CD4-positive, alpha-beta T cell (primary cell): ENCODE data around the gene BRINP2. TPM values are rescaled to one million over a fixed set of nuclear protein-coding genes. Genes with fewer than 3 reads are reported as not detected.

Experiments
- ATAC-seq: fragments of 200-7000 bp; cut with Tn5 transposase; one replicate; pipeline ENCODE4 v1.10.0; 2022; ENCODE audit warnings: mild to moderate bottlenecking; ENCODE audit not compliant: poor library complexity
- CTCF ChIA-PET: fragments of 350-600 bp; sonication (Branson Sonifier 250); formaldehyde crosslinking; loops from one replicate; lab custom pipeline; 2021; ENCODE audit warnings: antibody characterized with exemption, inconsistent platforms; lab: Charles Lee
- POLR2A ChIA-PET: fragments of 350-600 bp; sonication (Branson Sonifier 250); formaldehyde crosslinking; loops from one replicate; lab custom pipeline; 2021; ENCODE audit warnings: antibody characterized with exemption, inconsistent platforms; lab: Charles Lee
- DNase-seq, 14 experiments: peaks; one replicate each; pipeline ENCODE4 v3.0.0-alpha.2; 2013 to 2020; ENCODE audit warnings: mixed read lengths in 2 of 14
- H3K27ac ChIP-seq, 2 donors: one replicate each; pipeline versions ENCODE4 v1.5.1 to v1.7.0; 2013; ENCODE audit warnings: low read length in 2 of 2, low read depth in 1 of 2, mild to moderate bottlenecking in 1 of 2
- H3K27me3 ChIP-seq, 2 experiments: 1 replicate in 1 of 2; 2 replicates in 1 of 2; pipeline versions ENCODE4 v1.6.1 to v1.7.0; 2013; ENCODE audit warnings: low read length in 2 of 2, control low read depth in 1 of 2, mild to moderate bottlenecking in 1 of 2, moderate library complexity in 1 of 2; ENCODE audit not compliant: insufficient read depth in 2 of 2, control insufficient read depth in 1 of 2
- H3K36me3 ChIP-seq: one replicate; pipeline ENCODE4 v1.6.1; 2013; ENCODE audit warnings: low read length, control low read depth; ENCODE audit not compliant: insufficient read depth
- H3K4me1 ChIP-seq: one replicate; pipeline ENCODE4 v1.6.1; 2013; ENCODE audit warnings: low read length, control low read depth; ENCODE audit not compliant: insufficient read depth
- H3K4me3 ChIP-seq: one replicate; pipeline ENCODE4 v1.5.1; 2013; ENCODE audit warnings: mild to moderate bottlenecking, low read length, moderate library complexity
- H3K9me3 ChIP-seq, 2 experiments: 1 replicate in 1 of 2; 2 replicates in 1 of 2; pipeline versions ENCODE4 v1.6.1 to v1.7.0; 2013; ENCODE audit warnings: low read length in 2 of 2, mild to moderate bottlenecking in 2 of 2, control low read depth in 1 of 2, moderate library complexity in 1 of 2; ENCODE audit not compliant: control insufficient read depth in 1 of 2, insufficient read depth in 1 of 2
- H3K27ac Mint-ChIP-seq: one replicate; pipeline ENCODE4 v1.8.0; 2020; ENCODE audit warnings: mixed read lengths
- H3K27me3 Mint-ChIP-seq: one replicate; pipeline ENCODE4 v1.8.0; 2021; ENCODE audit warnings: mixed read lengths
- H3K36me3 Mint-ChIP-seq: one replicate; pipeline ENCODE4 v1.8.0; 2021; ENCODE audit warnings: low read depth, mixed read lengths
- H3K4me1 Mint-ChIP-seq: one replicate; pipeline ENCODE4 v1.8.0; 2021; ENCODE audit warnings: low read depth, mixed read lengths
- H3K4me3 Mint-ChIP-seq: one replicate; pipeline ENCODE4 v1.8.0; 2020; ENCODE audit warnings: mild to moderate bottlenecking, mixed read lengths
- H3K9me3 Mint-ChIP-seq: one replicate; pipeline ENCODE4 v1.8.0; 2020; ENCODE audit warnings: mixed read lengths
- CTCF ChIP-seq: fragments of 200-600 bp; IDR thresholded peaks from one replicate; pipeline ENCODE4 v1.8.0; 2022; ENCODE audit warnings: antibody characterized with exemption, mild to moderate bottlenecking
- intact Hi-C, 2 experiments: fragments of 100-400 bp; cut with DNase I in 1 of 2; cut with micrococcal nuclease in 1 of 2; formaldehyde crosslinking; loops; one replicate each; pipeline versions ENCODE4 v1.15.1 to v1.9.0; 2023 to 2025; cut with DNase I, micrococcal nuclease
- total RNA-seq, 174 experiments: library from RNA in 2 of 174; stranded (reverse) in 2 of 174; gene quantifications; one replicate each; pipeline ENCODE4 v1.2.3 and lab custom pipeline; 2021 to 2026

Gene BRINP2
- total RNA-seq, 2 experiments from 2014 or later: not detected

- Histone ChIP-seq H3K9me3 (no peaks in the 10 kb centered on the region), H3K4me1 (no peaks in the 10 kb centered on the region), H3K4me3 (no peak overlapping the region), H3K36me3 (no peaks in the 10 kb centered on the region), H3K27ac (no peak overlapping the region), H3K27me3 (no peaks in the 10 kb centered on the region)
- Mint-ChIP-seq H3K4me1 (no peaks in the 10 kb centered on the region), H3K9me3 (no peaks in the 10 kb centered on the region), H3K4me3 (no peak overlapping the region), H3K27me3 (no peaks in the 10 kb centered on the region), H3K36me3 (no peaks in the 10 kb centered on the region), H3K27ac (no peak overlapping the region)
- intact Hi-C loops: no loop called here
- no peak for ATAC-seq
- CTCF ChIA-PET: no interaction called here
- no peak for TF ChIP-seq CTCF
- no peak for DNase-seq
- POLR2A ChIA-PET: no interaction called here
Measured at GRCh38 chr1:177247623-177248176, 76.9 kb downstream of the BRINP2 start.

GRCh38 chr1:177248258-177248657 is 77.5 kb downstream of the BRINP2 start:
- POLR2A ChIA-PET: no interaction called here
- H3K9me3 ChIP-seq: no peaks in the 10 kb centered on the region
- no peaks in the 10 kb centered on the region for H3K36me3 ChIP-seq
- Mint-ChIP-seq H3K4me1 (no peaks in the 10 kb centered on the region), H3K27me3 (no peaks in the 10 kb centered on the region), H3K27ac (no peak overlapping the region), H3K36me3 (no peaks in the 10 kb centered on the region), H3K4me3 (no peak overlapping the region), H3K9me3 (no peaks in the 10 kb centered on the region)
- H3K27me3 ChIP-seq: no peaks in the 10 kb centered on the region
- DNase-seq: no peak
- no peak for ATAC-seq
- intact Hi-C loops: no loop called here
- H3K4me1 ChIP-seq: no peaks in the 10 kb centered on the region
- CTCF ChIA-PET: no interaction called here
- H3K4me3 ChIP-seq: no peak overlapping the region
- TF ChIP-seq CTCF: no peak
- H3K27ac ChIP-seq: no peak overlapping the region

GRCh38 chr1:177249231-177249630 is 78.5 kb downstream of the BRINP2 start:
- no peak for TF ChIP-seq CTCF
- intact Hi-C loops: no loop called here
- DNase-seq: no peak
- H3K9me3 Mint-ChIP-seq: no peaks in the 10 kb centered on the region
- ChIA-PET POLR2A (no interaction called here), CTCF (no interaction called here)
- H3K27me3 ChIP-seq: no peaks in the 10 kb centered on the region
- ATAC-seq: no peak
- no peaks in the 10 kb centered on the region for H3K36me3 ChIP-seq
- H3K4me1 ChIP-seq: no peaks in the 10 kb centered on the region
- no peaks in the 10 kb centered on the region for H3K36me3 Mint-ChIP-seq
- no peaks in the 10 kb centered on the region for H3K27me3 Mint-ChIP-seq
- no peaks in the 10 kb centered on the region for H3K9me3 ChIP-seq
- no peak overlapping the region for H3K27ac Mint-ChIP-seq
- no peak overlapping the region for H3K27ac ChIP-seq
- H3K4me1 Mint-ChIP-seq: no peaks in the 10 kb centered on the region
- H3K4me3 ChIP-seq: no peak overlapping the region
- no peak overlapping the region for H3K4me3 Mint-ChIP-seq
